ENCODE results near the gene MMP27. TPM values are rescaled to one million over a fixed set of nuclear protein-coding genes. Genes with fewer than 3 reads are reported as not detected.

MMP27 gene
- total and polyA plus RNA-seq, 2 donors (not counting 1 experiment from before 2014, with no cell fraction given): 0.08 to 0.17 TPM

- no peaks in the 10 kb centered on the region for H3K4me1 ChIP-seq (ENCODE audit: control insufficient read depth, extremely low read depth, insufficient read depth, low read length)
- H3K4me2 ChIP-seq (ENCODE audit: extremely low read depth, insufficient read depth, low read length): no peak overlapping the region
- no peak overlapping the region for H3K27ac ChIP-seq (ENCODE audit: insufficient read depth, low read length)
- H3K27me3 ChIP-seq (ENCODE audit: control insufficient read depth, insufficient read depth, low read length): no peaks in the 10 kb centered on the region
- no peaks in the 10 kb centered on the region for H3K79me2 ChIP-seq (ENCODE audit: control insufficient read depth, insufficient read depth, low read length)
- no peak overlapping the region for H3K4me3 ChIP-seq (replicated peaks in 1 of 4; ENCODE audit: control extremely low read depth in 1 of 4, insufficient read depth in 1 of 4, low read depth in 3 of 4, low read length in 4 of 4)
- no peak overlapping the region for H3K9ac ChIP-seq (ENCODE audit: insufficient read depth, low read length)
- no peak for TF ChIP-seq CTCF (conservative IDR thresholded peaks at IDR 0.05 in 1 of 2, IDR thresholded peaks at IDR 0.05 in 1 of 2; ENCODE audit: low read depth in 1 of 2, low read length in 2 of 2)
- TF ChIP-seq EZH2 (IDR thresholded peaks at IDR 0.05; ENCODE audit: low read length, missing control alignments): no peak
- no peaks in the 10 kb centered on the region for H3K36me3 ChIP-seq (ENCODE audit: control insufficient read depth, insufficient read depth, low read length)
- no peaks in the 10 kb centered on the region for H4K20me1 ChIP-seq (ENCODE audit: control insufficient read depth, extremely low read depth, insufficient read depth, low read length)
- DNase-seq (ENCODE audit: low read depth in 2 of 2): peak in 1 of 2 donors; percentile 55
- no peaks in the 10 kb centered on the region for H3K9me3 ChIP-seq (ENCODE audit: control insufficient read depth, insufficient read depth, low read depth, low read length)
- H2AFZ ChIP-seq (ENCODE audit: low read length): no peak overlapping the region
These were observed 35.9 kb downstream of the MMP27 start for GRCh38 chr11:102669664-102670063.

- Histone ChIP-seq H3K4me1 (ENCODE audit: control insufficient read depth, extremely low read depth, insufficient read depth, low read length) (no peaks in the 10 kb centered on the region), H2AFZ (ENCODE audit: low read length) (no peak overlapping the region), H3K9ac (ENCODE audit: insufficient read depth, low read length) (no peak overlapping the region), H4K20me1 (ENCODE audit: control insufficient read depth, extremely low read depth, insufficient read depth, low read length) (no peaks in the 10 kb centered on the region), H3K36me3 (ENCODE audit: control insufficient read depth, insufficient read depth, low read length) (no peaks in the 10 kb centered on the region), H3K27me3 (ENCODE audit: control insufficient read depth, insufficient read depth, low read length) (no peaks in the 10 kb centered on the region), H3K27ac (ENCODE audit: insufficient read depth, low read length) (no peak overlapping the region), H3K4me2 (ENCODE audit: extremely low read depth, insufficient read depth, low read length) (no peak overlapping the region), H3K4me3 (replicated peaks in 1 of 4; ENCODE audit: control extremely low read depth in 1 of 4, insufficient read depth in 1 of 4, low read depth in 3 of 4, low read length in 4 of 4) (no peak overlapping the region), H3K9me3 (ENCODE audit: control insufficient read depth, insufficient read depth, low read depth, low read length) (no peaks in the 10 kb centered on the region), H3K79me2 (ENCODE audit: control insufficient read depth, insufficient read depth, low read length) (no peaks in the 10 kb centered on the region)
- peak; percentile 39 to 70 for DNase-seq (ENCODE audit: low read depth in 2 of 2)
- TF ChIP-seq CTCF (conservative IDR thresholded peaks at IDR 0.05 in 1 of 2, IDR thresholded peaks at IDR 0.05 in 1 of 2; ENCODE audit: low read depth in 1 of 2, low read length in 2 of 2) (peak; percentile 83 to 89), EZH2 (IDR thresholded peaks at IDR 0.05; ENCODE audit: low read length, missing control alignments) (no peak)
These were observed 39.1 kb downstream of the MMP27 start for GRCh38 chr11:102666331-102666957.

GRCh38 chr11:102664001-102664752 lies 41.4 kb downstream of the MMP27 start:
- Histone ChIP-seq H3K4me2 (ENCODE audit: extremely low read depth, insufficient read depth, low read length) (no peak overlapping the region), H3K9me3 (ENCODE audit: control insufficient read depth, insufficient read depth, low read depth, low read length) (no peaks in the 10 kb centered on the region), H3K4me3 (replicated peaks in 1 of 4; ENCODE audit: control extremely low read depth in 1 of 4, insufficient read depth in 1 of 4, low read depth in 3 of 4, low read length in 4 of 4) (no peak overlapping the region), H3K79me2 (ENCODE audit: control insufficient read depth, insufficient read depth, low read length) (no peaks in the 10 kb centered on the region), H3K9ac (ENCODE audit: insufficient read depth, low read length) (no peak overlapping the region), H4K20me1 (ENCODE audit: control insufficient read depth, extremely low read depth, insufficient read depth, low read length) (no peaks in the 10 kb centered on the region), H3K36me3 (ENCODE audit: control insufficient read depth, insufficient read depth, low read length) (no peaks in the 10 kb centered on the region), H3K27me3 (ENCODE audit: control insufficient read depth, insufficient read depth, low read length) (no peaks in the 10 kb centered on the region), H2AFZ (ENCODE audit: low read length) (no peak overlapping the region), H3K4me1 (ENCODE audit: control insufficient read depth, extremely low read depth, insufficient read depth, low read length) (no peaks in the 10 kb centered on the region), H3K27ac (ENCODE audit: insufficient read depth, low read length) (no peak overlapping the region)
- no peak for DNase-seq (ENCODE audit: low read depth in 2 of 2)
- TF ChIP-seq CTCF (conservative IDR thresholded peaks at IDR 0.05 in 1 of 2, IDR thresholded peaks at IDR 0.05 in 1 of 2; ENCODE audit: low read depth in 1 of 2, low read length in 2 of 2): peak in 1 of 2 donors; percentile 39
- no peak for TF ChIP-seq EZH2 (IDR thresholded peaks at IDR 0.05; ENCODE audit: low read length, missing control alignments)
